Smooth muscle cell (in vitro differentiated cells): ENCODE results near the gene ANXA2R. TPM values are rescaled to one million over a fixed set of nuclear protein-coding genes. Genes with fewer than 3 reads are reported as not detected.

Experiments
- DNase-seq: peaks from one replicate; lab custom pipeline; 2025; ENCODE audit not compliant: unreplicated experiment; lab: John Stamatoyannopoulos, UW
- H2AFZ ChIP-seq: fragments of 200-600 bp; sonication (generic); 2 replicates; pipeline ENCODE4 v1.6.0; 2016; ENCODE audit warnings: antibody characterized with exemption, low read depth, mild to moderate bottlenecking
- H3F3A ChIP-seq: fragments of 200-600 bp; sonication (generic); 2 replicates; pipeline ENCODE4 v1.6.0; 2017; ENCODE audit warnings: antibody characterized with exemption, low read depth
- H3K27ac ChIP-seq: fragments of 200-600 bp; sonication (generic); 2 replicates; pipeline ENCODE4 v1.5.1; 2016; ENCODE audit warnings: low read depth, mild to moderate bottlenecking
- H3K27me3 ChIP-seq: fragments of 200-600 bp; sonication (generic); 2 replicates; pipeline ENCODE4 v1.6.1; 2016; ENCODE audit warnings: low read depth, mild to moderate bottlenecking
- H3K36me3 ChIP-seq: fragments of 200-600 bp; sonication (generic); 2 replicates; pipeline ENCODE4 v1.5.1; 2016; ENCODE audit warnings: low read depth
- H3K4me1 ChIP-seq: fragments of 200-600 bp; sonication (generic); 2 replicates; pipeline ENCODE4 v1.5.1; 2016; ENCODE audit warnings: low read depth
- H3K4me2 ChIP-seq: fragments of 200-600 bp; sonication (generic); 2 replicates; pipeline ENCODE4 v1.6.0; 2016; ENCODE audit warnings: mild to moderate bottlenecking
- H3K4me3 ChIP-seq: fragments of 200-600 bp; sonication (generic); 2 replicates; pipeline ENCODE4 v1.5.1; 2016; ENCODE audit warnings: mild to moderate bottlenecking
- H3K79me2 ChIP-seq: fragments of 200-600 bp; sonication (generic); 2 replicates; pipeline ENCODE4 v1.6.0; 2016; ENCODE audit warnings: low read depth, mild to moderate bottlenecking
- H3K9ac ChIP-seq: fragments of 200-600 bp; sonication (generic); 2 replicates; pipeline ENCODE4 v1.6.0; 2016; ENCODE audit warnings: low read depth
- H3K9me3 ChIP-seq: fragments of 200-600 bp; sonication (generic); replicated peaks from 2 replicates; pipeline ENCODE4 v1.5.1; 2016; ENCODE audit warnings: low read depth
- H4K20me1 ChIP-seq: fragments of 200-600 bp; sonication (generic); 2 replicates; pipeline ENCODE4 v1.6.0; 2016; ENCODE audit warnings: low read depth
- WGBS: methylation state at CpG from one replicate; pipeline ENCODE4 v1.1.7; 2016; ENCODE audit warnings: low lambda C conversion rate; 5-methylcytosine and 5-hydroxymethylcytosine counted together
- polyA plus RNA-seq: library from polyadenylated mRNA; unstranded; fragments of >200 nt; fragmentation: Nextera tagmentation; extraction: Ambion mirVana; gene quantifications from 2 replicates; pipeline ENCODE4 v1.2.1, GENCODE V29; 2016
- total RNA-seq: library from RNA; depleted of rRNA; stranded (reverse); fragments of >200 nt; gene quantifications from 2 replicates; pipeline ENCODE4 v1.2.3, GENCODE V29; 2014
- TF ChIP-seq, protein P1 (sequence below): fragments of 200-600 bp; sonication (generic); IDR thresholded peaks from 2 replicates; pipeline ENCODE4 v1.5.1; 2017; ENCODE audit warnings: borderline replicate concordance, mild to moderate bottlenecking, antibody characterized with exemption; ENCODE audit not compliant: insufficient read depth, poor library complexity, severe bottlenecking

The ANXA2R gene
- total and polyA plus RNA-seq, 2 experiments from 2014 or later, result 0.83 to 1.5 TPM

DNA sequence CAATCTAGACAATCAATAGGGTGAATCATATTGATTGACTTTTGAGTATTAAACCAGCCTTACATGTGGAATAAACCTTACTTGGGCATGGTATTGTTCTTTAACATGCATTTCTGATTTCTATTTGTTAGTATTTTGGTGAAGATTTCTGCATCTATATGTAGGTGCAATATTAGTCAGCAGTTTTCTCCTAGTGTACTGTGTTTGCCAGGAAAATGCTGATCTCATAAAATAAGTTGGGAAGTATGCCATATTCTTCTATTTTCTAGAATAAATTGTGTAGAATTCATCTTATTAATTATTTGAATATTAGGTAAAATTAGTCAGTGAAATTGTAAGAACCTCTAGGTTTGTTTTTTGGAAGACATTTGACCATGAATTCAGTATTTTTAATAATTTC lies 38.4 kb downstream of the ANXA2R start:
- Histone ChIP-seq H3K27ac (no peak overlapping the region), H3K36me3 (no peaks in the 10 kb centered on the region), H3K27me3 (no peaks in the 10 kb centered on the region), H3F3A (peaks cover 7% of the 10 kb centered on the region), H4K20me1 (no peaks in the 10 kb centered on the region), H3K9me3 (no peaks in the 10 kb centered on the region), H3K4me3 (no peak overlapping the region), H3K4me1 (peaks cover 6% of the 10 kb centered on the region), H3K4me2 (no peak overlapping the region), H3K9ac (no peak overlapping the region), H2AFZ (no peak overlapping the region), H3K79me2 (no peaks in the 10 kb centered on the region)
- DNase-seq, result no peak
- TF ChIP-seq, protein P1, sequence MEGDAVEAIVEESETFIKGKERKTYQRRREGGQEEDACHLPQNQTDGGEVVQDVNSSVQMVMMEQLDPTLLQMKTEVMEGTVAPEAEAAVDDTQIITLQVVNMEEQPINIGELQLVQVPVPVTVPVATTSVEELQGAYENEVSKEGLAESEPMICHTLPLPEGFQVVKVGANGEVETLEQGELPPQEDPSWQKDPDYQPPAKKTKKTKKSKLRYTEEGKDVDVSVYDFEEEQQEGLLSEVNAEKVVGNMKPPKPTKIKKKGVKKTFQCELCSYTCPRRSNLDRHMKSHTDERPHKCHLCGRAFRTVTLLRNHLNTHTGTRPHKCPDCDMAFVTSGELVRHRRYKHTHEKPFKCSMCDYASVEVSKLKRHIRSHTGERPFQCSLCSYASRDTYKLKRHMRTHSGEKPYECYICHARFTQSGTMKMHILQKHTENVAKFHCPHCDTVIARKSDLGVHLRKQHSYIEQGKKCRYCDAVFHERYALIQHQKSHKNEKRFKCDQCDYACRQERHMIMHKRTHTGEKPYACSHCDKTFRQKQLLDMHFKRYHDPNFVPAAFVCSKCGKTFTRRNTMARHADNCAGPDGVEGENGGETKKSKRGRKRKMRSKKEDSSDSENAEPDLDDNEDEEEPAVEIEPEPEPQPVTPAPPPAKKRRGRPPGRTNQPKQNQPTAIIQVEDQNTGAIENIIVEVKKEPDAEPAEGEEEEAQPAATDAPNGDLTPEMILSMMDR, result no peak

DNA sequence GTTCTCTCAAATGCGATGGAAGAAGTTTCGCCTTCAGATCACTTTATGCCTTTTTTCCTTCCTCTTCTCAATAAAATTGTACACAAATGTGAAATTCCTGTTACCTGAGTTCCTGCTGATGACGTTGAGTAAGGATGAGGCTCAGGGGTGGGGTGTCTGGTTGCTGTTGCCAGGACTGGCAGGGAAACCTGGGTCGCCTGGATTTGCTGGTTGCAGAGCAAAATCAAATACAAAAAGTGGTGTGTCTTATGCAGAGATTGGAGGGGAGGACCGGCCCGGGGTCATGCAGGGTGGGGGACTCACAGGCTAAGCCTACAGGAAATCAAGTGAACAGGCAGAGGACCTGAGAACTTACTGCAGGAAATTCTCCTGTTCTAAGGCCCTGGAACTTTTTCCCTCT lies 39.2 kb downstream of the ANXA2R start:
- Histone ChIP-seq H3K4me3 (peak overlapping the region; percentile 50), H3K9ac (no peak overlapping the region), H3K9me3 (no peaks in the 10 kb centered on the region), H3K4me1 (peaks cover 6% of the 10 kb centered on the region), H3K27ac (no peak overlapping the region), H3K27me3 (no peaks in the 10 kb centered on the region), H3K36me3 (no peaks in the 10 kb centered on the region), H3K79me2 (no peaks in the 10 kb centered on the region), H3F3A (peaks cover 7% of the 10 kb centered on the region), H4K20me1 (no peaks in the 10 kb centered on the region), H2AFZ (peak overlapping the region; percentile 95), H3K4me2 (peak overlapping the region; percentile 89)
- 49% methylated on average over 6 of the region's 6 CpGs for WGBS
- no peak for DNase-seq
- TF ChIP-seq, protein P1, result no peak

GRCh38 chr5:43000111-43000840 lies 39.8 kb downstream of the ANXA2R start:
- H3K27me3 ChIP-seq, result no peaks in the 10 kb centered on the region
- no peaks in the 10 kb centered on the region for H3K9me3 ChIP-seq
- TF ChIP-seq, protein P1, result no peak
- H3K4me1 ChIP-seq, result peaks cover 6% of the 10 kb centered on the region
- H3K4me3 ChIP-seq, result peak overlapping the region; percentile 50
- H3K79me2 ChIP-seq, result no peaks in the 10 kb centered on the region
- DNase-seq, result peak; percentile 8
- H3K9ac ChIP-seq, result no peak overlapping the region
- no peaks in the 10 kb centered on the region for H4K20me1 ChIP-seq
- whole genome bisulfite sequencing, result 4% methylated on average over 40 of the region's 40 CpGs
- peak overlapping the region; percentile 95 for H2AFZ ChIP-seq
- no peak overlapping the region for H3K27ac ChIP-seq
- H3F3A ChIP-seq, result peaks cover 11% of the 10 kb centered on the region
- H3K36me3 ChIP-seq, result no peaks in the 10 kb centered on the region
- peak overlapping the region; percentile 89 for H3K4me2 ChIP-seq

- DNase-seq, result no peak
- no peak overlapping the region for H3K9ac ChIP-seq
- WGBS, result 37% methylated on average over 10 of the region's 10 CpGs
Measured at GRCh38 chr5:42995360-42995751, 44.8 kb downstream of the ANXA2R start.

More at GRCh38 chr5:42995360-42995751, 44.8 kb downstream of the ANXA2R start:
- peak overlapping the region; percentile 4 for H3K27ac ChIP-seq
- no peaks in the 10 kb centered on the region for H3K9me3 ChIP-seq
- H4K20me1 ChIP-seq, result no peaks in the 10 kb centered on the region
- H2AFZ ChIP-seq, result peak overlapping the region; percentile 70
- H3K4me3 ChIP-seq, result peak overlapping the region; percentile 47
- H3F3A ChIP-seq, result peaks cover 16% of the 10 kb centered on the region
- H3K36me3 ChIP-seq, result no peaks in the 10 kb centered on the region
- H3K27me3 ChIP-seq, result no peaks in the 10 kb centered on the region
- peak overlapping the region; percentile 91 for H3K4me2 ChIP-seq
- TF ChIP-seq, protein P1, result no peak
- H3K4me1 ChIP-seq, result no peaks in the 10 kb centered on the region
- H3K79me2 ChIP-seq, result peaks cover 4% of the 10 kb centered on the region
